Measurements from ENCODE around the gene MYEOV.
A peak's percentile ranks its signal among the peaks of the same experiment; 100 is the strongest.

Gene MYEOV

DNA sequence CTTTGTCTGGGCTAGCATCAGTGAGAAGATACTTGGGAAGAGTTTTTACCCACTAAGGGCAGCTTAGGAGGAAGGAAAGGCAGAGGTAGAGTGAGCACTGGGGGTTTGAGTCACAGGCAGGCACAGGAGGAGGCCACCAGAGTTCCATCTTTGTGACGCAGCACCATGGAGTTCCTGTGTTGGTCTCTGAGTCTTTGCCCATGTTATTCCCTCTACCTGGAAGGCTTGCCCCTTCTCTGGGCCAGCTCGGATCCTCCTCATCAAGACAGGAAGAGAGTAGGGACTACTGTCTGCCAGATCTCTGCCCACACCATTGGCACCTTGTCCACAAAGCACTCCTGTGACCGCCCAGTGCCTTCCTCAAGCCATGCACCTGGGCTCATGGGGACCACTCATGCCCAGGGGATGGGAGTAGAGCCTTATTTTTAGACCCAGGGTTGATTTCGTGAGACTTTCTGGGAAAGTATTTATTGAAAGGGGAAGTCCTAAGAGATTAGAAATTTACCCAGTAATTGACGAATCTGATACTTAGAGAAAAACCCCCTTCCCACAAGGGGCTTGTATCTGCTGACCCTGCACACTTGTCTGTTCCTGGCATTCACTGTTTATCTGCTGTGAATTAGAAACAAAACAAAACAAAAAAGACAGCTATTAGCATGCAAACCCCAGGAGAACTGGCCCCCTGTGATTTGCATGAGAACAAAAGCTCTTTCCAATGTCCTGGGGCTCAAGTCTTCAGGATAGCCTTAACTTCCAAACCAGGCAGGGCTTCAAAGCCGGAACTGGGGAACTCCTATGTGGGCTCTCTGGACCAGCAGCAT lies 35.9 kb upstream of the MYEOV start:
- peak overlapping the region; percentile 23; the same call in 1 of the 2 replicates for H3K4me2 ChIP-seq (ENCODE audit: low read length)
- H3K36me3 ChIP-seq (replicated peaks; ENCODE audit: low read depth, low read length) = no peaks in the 10 kb centered on the region
- no peak for TF ChIP-seq EZH2phosphoT487 (IDR thresholded peaks at IDR 0.05; ENCODE audit: low read depth)
- TF ChIP-seq, protein P1, sequence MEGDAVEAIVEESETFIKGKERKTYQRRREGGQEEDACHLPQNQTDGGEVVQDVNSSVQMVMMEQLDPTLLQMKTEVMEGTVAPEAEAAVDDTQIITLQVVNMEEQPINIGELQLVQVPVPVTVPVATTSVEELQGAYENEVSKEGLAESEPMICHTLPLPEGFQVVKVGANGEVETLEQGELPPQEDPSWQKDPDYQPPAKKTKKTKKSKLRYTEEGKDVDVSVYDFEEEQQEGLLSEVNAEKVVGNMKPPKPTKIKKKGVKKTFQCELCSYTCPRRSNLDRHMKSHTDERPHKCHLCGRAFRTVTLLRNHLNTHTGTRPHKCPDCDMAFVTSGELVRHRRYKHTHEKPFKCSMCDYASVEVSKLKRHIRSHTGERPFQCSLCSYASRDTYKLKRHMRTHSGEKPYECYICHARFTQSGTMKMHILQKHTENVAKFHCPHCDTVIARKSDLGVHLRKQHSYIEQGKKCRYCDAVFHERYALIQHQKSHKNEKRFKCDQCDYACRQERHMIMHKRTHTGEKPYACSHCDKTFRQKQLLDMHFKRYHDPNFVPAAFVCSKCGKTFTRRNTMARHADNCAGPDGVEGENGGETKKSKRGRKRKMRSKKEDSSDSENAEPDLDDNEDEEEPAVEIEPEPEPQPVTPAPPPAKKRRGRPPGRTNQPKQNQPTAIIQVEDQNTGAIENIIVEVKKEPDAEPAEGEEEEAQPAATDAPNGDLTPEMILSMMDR (IDR thresholded peaks at IDR 0.05; ENCODE audit: low read depth, low read length) = no peak
- H3K79me2 ChIP-seq (ENCODE audit: low read length) = no peaks in the 10 kb centered on the region
- H3K27me3 ChIP-seq (ENCODE audit: low read depth, low read length) = peaks cover 22% of the 10 kb centered on the region
- no peak overlapping the region for H3K9ac ChIP-seq (ENCODE audit: low read length)
- H3K27ac ChIP-seq (ENCODE audit: low read length) = no peak overlapping the region
- peaks cover 9% of the 10 kb centered on the region for H3K4me1 ChIP-seq (ENCODE audit: low read length)
- no peaks in the 10 kb centered on the region for H4K20me1 ChIP-seq (ENCODE audit: insufficient read depth, low read length)
- no peaks in the 10 kb centered on the region for H3K9me3 ChIP-seq (ENCODE audit: insufficient read depth, low read length)
- H2AFZ ChIP-seq (ENCODE audit: low read depth, low read length) = peak overlapping the region; percentile 70; the same call in 1 of the 2 replicates
- H3K4me3 ChIP-seq (ENCODE audit: low read length) = no peak overlapping the region

DNA sequence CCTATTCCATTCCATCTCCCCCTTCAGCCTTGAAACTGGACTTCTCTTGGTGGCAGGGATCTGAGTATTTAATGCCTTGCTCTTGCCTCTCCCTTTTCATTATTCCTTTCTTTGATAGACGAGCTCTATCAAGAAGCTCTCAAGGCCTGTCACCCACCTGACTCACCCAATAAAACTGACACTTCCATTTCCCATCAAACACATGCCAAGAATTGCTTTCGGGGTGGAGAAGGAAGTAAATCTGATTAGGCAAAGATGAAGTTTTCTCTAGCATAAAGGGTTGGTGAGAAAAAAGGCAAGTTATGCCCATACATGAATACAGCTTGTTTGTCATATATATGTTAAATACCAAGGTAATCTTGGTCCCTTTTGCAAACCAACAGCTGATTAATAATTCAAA lies 34.9 kb upstream of the MYEOV start:
- Histone ChIP-seq H3K4me2 (ENCODE audit: low read length) (no peak overlapping the region), H3K9me3 (ENCODE audit: insufficient read depth, low read length) (no peaks in the 10 kb centered on the region), H3K27ac (ENCODE audit: low read length) (no peak overlapping the region), H4K20me1 (ENCODE audit: insufficient read depth, low read length) (no peaks in the 10 kb centered on the region), H2AFZ (ENCODE audit: low read depth, low read length) (no peak overlapping the region), H3K27me3 (ENCODE audit: low read depth, low read length) (peaks cover 11% of the 10 kb centered on the region; the same call in 1 of the 2 replicates), H3K4me3 (ENCODE audit: low read length) (no peak overlapping the region), H3K9ac (ENCODE audit: low read length) (no peak overlapping the region), H3K36me3 (replicated peaks; ENCODE audit: low read depth, low read length) (no peaks in the 10 kb centered on the region), H3K79me2 (ENCODE audit: low read length) (no peaks in the 10 kb centered on the region), H3K4me1 (ENCODE audit: low read length) (peaks cover 9% of the 10 kb centered on the region)
- TF ChIP-seq, protein P1 (IDR thresholded peaks at IDR 0.05; ENCODE audit: low read depth, low read length) = no peak
- TF ChIP-seq EZH2phosphoT487 (IDR thresholded peaks at IDR 0.05; ENCODE audit: low read depth) = no peak

DNA sequence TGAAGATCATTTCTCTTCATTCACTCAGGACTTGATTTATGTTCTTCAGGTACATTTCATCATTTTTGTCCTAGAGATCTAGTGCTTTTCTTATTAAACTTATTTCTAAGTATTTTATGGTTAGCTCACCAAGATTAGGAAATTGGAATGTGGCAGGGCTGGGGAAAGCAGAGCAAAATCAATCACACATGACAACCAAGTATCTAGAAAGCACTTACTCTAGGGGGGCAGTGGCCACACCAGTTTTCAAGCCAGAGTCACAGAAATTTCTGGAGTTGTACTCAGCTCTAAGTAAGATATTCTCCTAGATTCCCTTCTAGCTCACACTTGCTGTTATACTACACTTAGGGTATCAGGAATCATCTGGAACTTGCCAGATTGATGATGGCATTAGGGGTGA lies 33.3 kb upstream of the MYEOV start:
- Histone ChIP-seq H3K27me3 (ENCODE audit: low read depth, low read length) (peaks cover 8% of the 10 kb centered on the region; the same call in 1 of the 2 replicates), H3K9me3 (ENCODE audit: insufficient read depth, low read length) (no peaks in the 10 kb centered on the region), H3K4me3 (ENCODE audit: low read length) (no peak overlapping the region), H3K27ac (ENCODE audit: low read length) (no peak overlapping the region), H3K9ac (ENCODE audit: low read length) (no peak overlapping the region), H3K36me3 (replicated peaks; ENCODE audit: low read depth, low read length) (no peaks in the 10 kb centered on the region), H2AFZ (ENCODE audit: low read depth, low read length) (no peak overlapping the region), H3K4me1 (ENCODE audit: low read length) (peaks cover 9% of the 10 kb centered on the region), H4K20me1 (ENCODE audit: insufficient read depth, low read length) (no peaks in the 10 kb centered on the region), H3K79me2 (ENCODE audit: low read length) (no peaks in the 10 kb centered on the region), H3K4me2 (ENCODE audit: low read length) (no peak overlapping the region)
- TF ChIP-seq EZH2phosphoT487 (IDR thresholded peaks at IDR 0.05; ENCODE audit: low read depth) = no peak
- TF ChIP-seq, protein P1 (IDR thresholded peaks at IDR 0.05; ENCODE audit: low read depth, low read length) = no peak

DNA sequence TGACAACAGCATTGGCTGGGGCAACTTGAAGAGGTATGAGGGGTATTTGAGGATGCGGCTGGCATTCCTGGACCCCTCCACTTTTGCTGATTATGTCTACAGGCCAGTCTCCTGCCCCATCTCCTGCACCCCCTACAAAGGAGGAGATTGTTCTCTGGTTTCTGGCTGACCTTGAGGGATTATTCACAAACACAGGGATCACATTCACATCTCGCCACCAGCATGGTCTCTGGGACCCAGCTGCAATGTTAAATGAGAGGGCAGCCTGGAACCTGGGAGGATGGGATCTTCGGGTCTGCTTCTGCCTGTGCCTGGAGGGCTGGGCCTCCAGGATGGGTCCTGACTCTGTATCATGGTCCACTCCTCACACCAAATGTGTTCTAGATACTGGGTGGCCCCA lies 32.8 kb upstream of the MYEOV start:
- H3K79me2 ChIP-seq (ENCODE audit: low read length) = no peaks in the 10 kb centered on the region

More for the DNA sequence above, 32.8 kb upstream of the MYEOV start:
- TF ChIP-seq, protein P1 (IDR thresholded peaks at IDR 0.05; ENCODE audit: low read depth, low read length) = no peak
- no peak for TF ChIP-seq EZH2phosphoT487 (IDR thresholded peaks at IDR 0.05; ENCODE audit: low read depth)
- H3K4me2 ChIP-seq (ENCODE audit: low read length) = no peak overlapping the region
- peaks cover 9% of the 10 kb centered on the region for H3K4me1 ChIP-seq (ENCODE audit: low read length)
- H2AFZ ChIP-seq (ENCODE audit: low read depth, low read length) = no peak overlapping the region
- H4K20me1 ChIP-seq (ENCODE audit: insufficient read depth, low read length) = no peaks in the 10 kb centered on the region
- no peaks in the 10 kb centered on the region for H3K9me3 ChIP-seq (ENCODE audit: insufficient read depth, low read length)
- H3K36me3 ChIP-seq (replicated peaks; ENCODE audit: low read depth, low read length) = no peaks in the 10 kb centered on the region
- H3K9ac ChIP-seq (ENCODE audit: low read length) = no peak overlapping the region
- H3K4me3 ChIP-seq (ENCODE audit: low read length) = no peak overlapping the region
- H3K27me3 ChIP-seq (ENCODE audit: low read depth, low read length) = peaks cover 6% of the 10 kb centered on the region; the same call in 1 of the 2 replicates
- H3K27ac ChIP-seq (ENCODE audit: low read length) = no peak overlapping the region

Data from OCI-LY3 (cell line).